Natural killer cell (primary cell): ENCODE data around the gene KLHL2. TPM values are rescaled to one million over a fixed set of nuclear protein-coding genes. Genes with fewer than 3 reads are reported as not detected.

Experiments used
- ATAC-seq, 3 donors: fragments of 150-1000 bp in 2 of 3; fragments of 200-7000 bp in 1 of 3; cut with Tn5 transposase; 1 replicate in 1 of 3; 2 replicates in 2 of 3; pipeline ENCODE4 v1.10.0; 2021; ENCODE audit warnings: mild to moderate bottlenecking in 2 of 3, moderate library complexity in 2 of 3
- DNase-seq, 2 donors: peaks; one replicate each; pipeline versions ENCODE4 v3.0.0 to v3.0.0-alpha.2; 2013 to 2021; ENCODE audit warnings: mixed read lengths in 1 of 2
- H3K27ac ChIP-seq: one replicate; pipeline ENCODE4 v1.5.1; 2013; ENCODE audit warnings: mild to moderate bottlenecking, low read length
- H3K27me3 ChIP-seq: one replicate; pipeline ENCODE4 v1.6.1; 2013; ENCODE audit warnings: low read length; ENCODE audit not compliant: control insufficient read depth, insufficient read depth
- H3K36me3 ChIP-seq: one replicate; pipeline ENCODE4 v1.6.1; 2013; ENCODE audit warnings: low read length; ENCODE audit not compliant: control insufficient read depth, insufficient read depth
- H3K4me1 ChIP-seq: one replicate; pipeline ENCODE4 v1.6.1; 2013; ENCODE audit warnings: low read length; ENCODE audit not compliant: control insufficient read depth, insufficient read depth
- H3K4me3 ChIP-seq: one replicate; pipeline ENCODE4 v1.5.1; 2013; ENCODE audit warnings: low read length
- H3K9me3 ChIP-seq: one replicate; pipeline ENCODE4 v1.6.1; 2013; ENCODE audit warnings: low read length; ENCODE audit not compliant: control insufficient read depth, insufficient read depth
- H3K27ac Mint-ChIP-seq, 2 donors: one replicate each; pipeline ENCODE4 v1.8.0; 2022; ENCODE audit warnings: mild to moderate bottlenecking in 2 of 2, mixed read lengths in 2 of 2, moderate library complexity in 1 of 2
- H3K27me3 Mint-ChIP-seq, 2 donors: one replicate each; pipeline ENCODE4 v1.8.0; 2022; ENCODE audit warnings: low read depth in 2 of 2, mixed read lengths in 2 of 2
- H3K36me3 Mint-ChIP-seq: one replicate; pipeline ENCODE4 v1.8.0; 2022; ENCODE audit warnings: mixed read lengths
- H3K4me1 Mint-ChIP-seq, 2 donors: one replicate each; pipeline ENCODE4 v1.8.0; 2022; ENCODE audit warnings: mixed read lengths in 2 of 2
- H3K4me3 Mint-ChIP-seq: one replicate; pipeline ENCODE4 v1.8.0; 2022; ENCODE audit warnings: mild to moderate bottlenecking, moderate library complexity, mixed read lengths
- H3K9me3 Mint-ChIP-seq, 2 donors: one replicate each; pipeline ENCODE4 v1.8.0; 2022; ENCODE audit warnings: mixed read lengths in 2 of 2
- CTCF ChIP-seq: fragments of 200-600 bp; IDR thresholded peaks from one replicate; pipeline ENCODE4 v1.8.0; 2022; ENCODE audit warnings: antibody characterized with exemption
- WGBS: methylation state at CpG from one replicate; pipeline ENCODE4 v1.1.7; 2013; ENCODE audit warnings: missing lambda C conversion rate; ENCODE audit not compliant: insufficient coverage; 5-methylcytosine and 5-hydroxymethylcytosine counted together
- intact Hi-C: fragments of 100-400 bp; cut with micrococcal nuclease; formaldehyde crosslinking; loops from one replicate; pipeline ENCODE4 v1.14.2; 2022
- total RNA-seq, 4 donors: library from RNA; stranded (reverse); fragments of 120-200 nt in 1 of 4; gene quantifications; one replicate each; pipeline versions ENCODE4 v1.2.3 to v1.2.4, GENCODE V29; 2013 to 2022

The KLHL2 gene
- total RNA-seq, 3 donors from 2014 or later (not counting 1 experiment from before 2014, with no cell fraction given), result 24.2 to 29.2 (median 25.2) TPM

DNA sequence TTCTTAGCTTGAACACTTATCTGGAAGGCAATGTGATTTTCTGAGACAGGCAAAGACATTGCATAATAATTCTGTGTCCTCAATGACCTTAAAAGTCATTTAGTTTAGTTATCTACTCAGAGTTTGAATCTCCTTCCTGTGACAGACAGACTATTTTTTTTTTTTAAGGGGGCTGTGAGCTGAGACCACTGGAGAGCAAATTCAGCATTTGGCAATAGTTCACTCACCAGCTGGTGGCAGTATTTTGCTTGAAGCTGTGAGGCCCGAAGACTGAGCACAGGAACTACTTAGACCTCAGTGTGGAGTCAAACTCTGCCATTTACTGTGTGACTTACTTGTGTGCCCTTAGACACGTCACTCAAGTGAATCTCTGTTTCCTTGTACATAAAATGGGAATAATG lies 148.5 kb downstream of the KLHL2 start:
- Mint-ChIP-seq H3K4me3 (no peak overlapping the region), H3K27ac (no peak overlapping the region), H3K4me1 (no peaks in the 10 kb centered on the region), H3K27me3 (peaks cover 14 to 29% of the 10 kb centered on the region in 2 donors), H3K36me3 (no peaks in the 10 kb centered on the region), H3K9me3 (no peaks in the 10 kb centered on the region)
- WGBS, result 13% methylated on average over 2 of the region's 2 CpGs
- no peak for TF ChIP-seq CTCF
- DNase-seq, result peak in 1 of 2 donors; percentile 24
- H3K9me3 ChIP-seq, result no peaks in the 10 kb centered on the region
- H3K4me3 ChIP-seq, result no peak overlapping the region
- no peak overlapping the region for H3K27ac ChIP-seq
- peak in 1 of 3 donors; percentile 36 for ATAC-seq
- intact Hi-C loops, result loop anchor here (10.0 kb wide), 1 partner anchor 109 kb away; no protein-coding TSS in a partner anchor
- no peaks in the 10 kb centered on the region for H3K36me3 ChIP-seq
- no peaks in the 10 kb centered on the region for H3K27me3 ChIP-seq
- no peaks in the 10 kb centered on the region for H3K4me1 ChIP-seq

DNA sequence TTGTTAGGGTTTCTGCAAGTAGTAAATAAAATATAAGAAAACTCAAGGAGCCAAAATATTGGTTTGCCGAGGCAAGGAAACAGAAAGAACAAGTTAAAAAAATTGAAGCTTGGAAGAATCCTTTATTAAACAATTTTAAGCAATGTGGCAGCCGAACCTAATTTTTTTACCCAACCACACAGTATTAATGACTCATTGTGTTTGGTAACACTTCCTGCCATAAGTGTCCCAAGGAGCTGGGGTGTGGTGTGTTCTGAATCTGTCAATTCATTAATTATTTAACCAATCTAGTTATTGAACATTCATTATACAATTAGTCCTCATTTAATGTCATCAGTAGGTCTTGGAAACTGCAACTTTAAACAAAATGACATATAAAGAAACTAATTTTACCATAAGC lies 152.1 kb downstream of the KLHL2 start:
- DNase-seq, result no peak
- WGBS, result 86% methylated on average over 1 of the region's 2 CpGs
- no peaks in the 10 kb centered on the region for H3K36me3 Mint-ChIP-seq
- no peak for ATAC-seq
- no peaks in the 10 kb centered on the region for H3K9me3 Mint-ChIP-seq
- Histone ChIP-seq H3K4me1 (no peaks in the 10 kb centered on the region), H3K36me3 (no peaks in the 10 kb centered on the region), H3K27me3 (no peaks in the 10 kb centered on the region), H3K27ac (no peak overlapping the region), H3K9me3 (no peaks in the 10 kb centered on the region), H3K4me3 (no peak overlapping the region)
- H3K4me3 Mint-ChIP-seq, result no peak overlapping the region
- peaks cover 16 to 18% of the 10 kb centered on the region in 2 donors for H3K27me3 Mint-ChIP-seq
- no peak for TF ChIP-seq CTCF
- intact Hi-C loops, result loop anchor here (10.0 kb wide), 1 partner anchor 105 kb away; no protein-coding TSS in a partner anchor
- no peaks in the 10 kb centered on the region for H3K4me1 Mint-ChIP-seq
- H3K27ac Mint-ChIP-seq, result no peak overlapping the region

DNA sequence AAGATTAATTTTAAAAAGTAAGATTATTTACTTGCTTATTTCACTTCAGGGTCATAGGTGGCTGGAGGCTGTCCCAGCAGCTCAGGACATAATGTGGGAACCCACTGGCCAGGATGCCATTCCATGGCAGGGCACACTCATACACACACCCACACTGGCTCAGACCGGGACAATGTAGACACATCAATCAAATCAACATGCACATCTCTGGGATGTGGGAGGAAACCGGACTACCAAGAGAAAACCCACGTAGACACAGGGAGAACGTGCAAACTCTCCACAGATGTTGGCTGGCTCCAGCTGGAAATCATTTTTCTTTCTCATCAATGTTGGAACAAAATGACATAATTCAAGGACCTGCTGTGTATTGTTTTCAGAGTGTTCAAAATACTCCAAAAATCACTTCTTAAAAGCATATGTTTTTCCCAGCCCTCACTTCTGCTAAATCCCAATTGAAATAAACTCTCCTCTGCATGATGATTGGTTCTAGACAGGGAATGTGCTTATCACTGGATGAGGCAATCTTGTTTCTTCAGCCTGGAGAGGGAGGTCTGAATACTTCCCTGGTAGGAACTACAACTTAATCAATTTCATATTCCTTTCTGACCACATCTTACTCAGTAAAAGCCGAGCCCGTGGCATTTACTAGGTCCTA lies 152.8 kb downstream of the KLHL2 start:
- intact Hi-C loops, result no loop called here

More for the DNA sequence above, 152.8 kb downstream of the KLHL2 start:
- peaks cover 16 to 18% of the 10 kb centered on the region in 2 donors for H3K27me3 Mint-ChIP-seq
- H3K9me3 ChIP-seq, result no peaks in the 10 kb centered on the region
- H3K4me3 Mint-ChIP-seq, result no peak overlapping the region
- no peaks in the 10 kb centered on the region for H3K36me3 Mint-ChIP-seq
- H3K9me3 Mint-ChIP-seq, result no peaks in the 10 kb centered on the region
- no peaks in the 10 kb centered on the region for H3K27me3 ChIP-seq
- WGBS, result 78% methylated on average over 4 of the region's 6 CpGs
- H3K4me1 ChIP-seq, result no peaks in the 10 kb centered on the region
- no peak overlapping the region for H3K4me3 ChIP-seq
- no peak overlapping the region for H3K27ac ChIP-seq
- ATAC-seq, result no peak
- H3K27ac Mint-ChIP-seq, result no peak overlapping the region
- TF ChIP-seq CTCF, result no peak
- no peak for DNase-seq
- H3K4me1 Mint-ChIP-seq, result no peaks in the 10 kb centered on the region
- H3K36me3 ChIP-seq, result no peaks in the 10 kb centered on the region
